Gastroesophageal sphincter (tissue), 4 donors: ENCODE data around the gene BARHL2. TPM values are rescaled to one million over a fixed set of nuclear protein-coding genes. Genes with fewer than 3 reads are reported as not detected.

Experiments used
- ATAC-seq: fragments of 150-250 bp; one replicate; pipeline ENCODE4 v1.9.1; 2016; ENCODE audit warnings: mild to moderate bottlenecking, moderate library complexity
- H3K27ac ChIP-seq, 4 donors: fragments of 200-600 bp; sonication (generic) in 3 of 4; 1 replicate in 3 of 4; 2 replicates in 1 of 4; pipeline ENCODE4 v1.5.1; 2016 to 2019
- H3K27me3 ChIP-seq: fragments of 200-600 bp; sonication (generic); one replicate; pipeline ENCODE4 v1.5.1; 2019
- H3K36me3 ChIP-seq, 2 donors: fragments of 200-600 bp; sonication (generic); one replicate each; pipeline ENCODE4 v1.5.1; 2019; ENCODE audit warnings: control low read depth in 1 of 2
- H3K4me1 ChIP-seq, 3 donors: fragments of 200-600 bp; sonication (generic); 1 replicate in 2 of 3; 2 replicates in 1 of 3; pipeline ENCODE4 v1.5.1; 2016 to 2019; ENCODE audit warnings: control low read depth in 2 of 3
- H3K4me3 ChIP-seq, 2 donors: fragments of 200-600 bp; sonication (generic); one replicate each; pipeline ENCODE4 v1.5.1; 2019; ENCODE audit warnings: mild to moderate bottlenecking in 1 of 2, moderate library complexity in 1 of 2
- H3K9me3 ChIP-seq, 3 donors: fragments of 200-600 bp; sonication (generic); one replicate each; pipeline ENCODE4 v1.5.1; 2017 to 2019; ENCODE audit warnings: control low read depth in 2 of 3
- EP300 ChIP-seq: sonication (generic); formaldehyde crosslinking; IDR thresholded peaks from one replicate; pipeline ENCODE4 v1.6.1; 2017; ENCODE audit warnings: antibody characterized with exemption, mild to moderate bottlenecking
- POLR2A ChIP-seq, 2 donors: fragments of 450-650 bp; IDR thresholded peaks; one replicate each; pipeline ENCODE4 v1.6.1; 2017; ENCODE audit warnings: antibody characterized with exemption in 2 of 2, mild to moderate bottlenecking in 2 of 2, moderate library complexity in 1 of 2
- POLR2AphosphoS5 ChIP-seq: sonication (generic); formaldehyde crosslinking; IDR thresholded peaks from one replicate; pipeline ENCODE4 v1.6.1; 2017; ENCODE audit warnings: antibody characterized with exemption
- WGBS, 2 donors: methylation state at CpG; one replicate each; pipeline ENCODE4 v1.1.5; 2018; ENCODE audit warnings: low coverage in 1 of 2; 5-methylcytosine and 5-hydroxymethylcytosine counted together
- total RNA-seq, 4 donors: library from RNA; depleted of rRNA; stranded (reverse); fragments of >200 nt; gene quantifications; one replicate each; pipeline ENCODE4 v1.1.0, GENCODE V29; 2016
- TF ChIP-seq, protein P1 (sequence below), 4 experiments: fragments of 200-600 bp in 2 of 4; fragments of 450-650 bp in 2 of 4; sonication (generic) in 1 of 4; IDR thresholded peaks; one replicate each; pipeline ENCODE4 v1.5.1; 2017 to 2019; ENCODE audit warnings: antibody characterized with exemption in 4 of 4, mild to moderate bottlenecking in 2 of 4, moderate library complexity in 2 of 4

BARHL2 gene
- total RNA-seq, 4 donors from 2014 or later: not detected

DNA sequence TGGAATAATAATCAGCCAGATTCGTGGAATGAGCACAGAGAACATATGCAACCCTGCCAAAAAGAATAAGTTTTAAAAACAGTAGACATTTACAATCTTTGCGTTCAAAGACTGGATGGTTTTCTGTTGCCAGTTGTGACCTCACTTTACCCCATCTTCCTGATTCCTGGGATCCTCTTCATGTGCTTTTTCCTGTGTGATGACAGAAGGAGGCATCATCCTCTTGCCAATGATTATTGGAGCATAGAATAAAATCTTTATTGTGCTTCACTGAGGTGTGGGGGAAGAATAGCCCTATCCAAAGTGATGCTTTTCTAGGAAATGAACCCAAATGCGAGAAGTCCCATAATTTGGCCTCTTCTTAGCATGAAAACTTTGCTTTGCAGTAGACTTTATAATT, 15.0 kb upstream of the BARHL2 start:
- no peak for ATAC-seq
- H3K27me3 ChIP-seq: peaks cover 79% of the 10 kb centered on the region

DNA sequence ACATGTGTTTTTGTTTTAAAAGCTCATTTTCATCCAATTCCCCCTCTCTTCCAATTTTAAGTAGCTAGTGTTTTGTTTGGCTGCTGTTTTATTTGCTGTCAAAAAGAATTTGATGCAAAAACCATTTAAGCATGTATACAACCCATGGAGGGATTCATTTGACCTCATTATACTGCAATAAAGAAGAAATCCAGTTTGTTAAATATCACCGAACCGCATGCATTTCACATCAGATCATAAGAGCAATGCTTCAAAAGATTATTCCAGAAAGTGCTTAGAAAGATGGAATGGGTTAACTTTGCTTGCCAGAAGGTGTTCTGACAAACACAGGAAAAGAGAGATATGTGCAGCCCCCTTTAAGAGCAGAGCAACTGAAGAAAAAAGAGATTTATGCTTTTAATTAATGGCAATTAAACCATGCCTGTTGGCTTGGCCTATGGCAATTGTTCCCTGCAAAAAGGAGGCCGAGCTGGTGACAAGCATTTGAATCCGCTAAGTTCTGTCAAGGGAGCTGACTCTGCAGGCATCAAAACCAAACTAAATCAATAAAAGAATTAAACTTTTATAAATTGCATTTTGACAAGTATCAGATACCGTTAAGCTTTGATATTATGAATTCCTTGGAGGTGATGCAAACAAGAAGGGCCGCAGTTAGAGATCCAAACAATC, 14.4 kb upstream of the BARHL2 start:
- Histone ChIP-seq H3K36me3 (no peaks in the 10 kb centered on the region), H3K9me3 (peaks cover 0 to 16% (median 0%) of the 10 kb centered on the region in 3 donors), H3K27me3 (peaks cover 86% of the 10 kb centered on the region), H3K27ac (no peak overlapping the region), H3K4me3 (no peak overlapping the region), H3K4me1 (peaks cover 0 to 29% (median 4%) of the 10 kb centered on the region in 3 donors)
- ATAC-seq: no peak
- TF ChIP-seq EP300 (no peak), POLR2A (IDR thresholded peaks at IDR 0.05) (no peak), POLR2AphosphoS5 (no peak)
- TF ChIP-seq, protein P1, sequence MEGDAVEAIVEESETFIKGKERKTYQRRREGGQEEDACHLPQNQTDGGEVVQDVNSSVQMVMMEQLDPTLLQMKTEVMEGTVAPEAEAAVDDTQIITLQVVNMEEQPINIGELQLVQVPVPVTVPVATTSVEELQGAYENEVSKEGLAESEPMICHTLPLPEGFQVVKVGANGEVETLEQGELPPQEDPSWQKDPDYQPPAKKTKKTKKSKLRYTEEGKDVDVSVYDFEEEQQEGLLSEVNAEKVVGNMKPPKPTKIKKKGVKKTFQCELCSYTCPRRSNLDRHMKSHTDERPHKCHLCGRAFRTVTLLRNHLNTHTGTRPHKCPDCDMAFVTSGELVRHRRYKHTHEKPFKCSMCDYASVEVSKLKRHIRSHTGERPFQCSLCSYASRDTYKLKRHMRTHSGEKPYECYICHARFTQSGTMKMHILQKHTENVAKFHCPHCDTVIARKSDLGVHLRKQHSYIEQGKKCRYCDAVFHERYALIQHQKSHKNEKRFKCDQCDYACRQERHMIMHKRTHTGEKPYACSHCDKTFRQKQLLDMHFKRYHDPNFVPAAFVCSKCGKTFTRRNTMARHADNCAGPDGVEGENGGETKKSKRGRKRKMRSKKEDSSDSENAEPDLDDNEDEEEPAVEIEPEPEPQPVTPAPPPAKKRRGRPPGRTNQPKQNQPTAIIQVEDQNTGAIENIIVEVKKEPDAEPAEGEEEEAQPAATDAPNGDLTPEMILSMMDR (IDR thresholded peaks at IDR 0.05): no peak
- WGBS, 2 donors: 31 to 55% methylated on average over 5 to 6 of the region's 6 CpGs

More for the DNA sequence above, 15.0 kb upstream of the BARHL2 start:
- Histone ChIP-seq H3K4me3 (no peak overlapping the region), H3K36me3 (no peaks in the 10 kb centered on the region), H3K27ac (no peak overlapping the region), H3K9me3 (peaks cover 0 to 9% (median 0%) of the 10 kb centered on the region in 3 donors), H3K4me1 (peaks cover 0 to 22% (median 4%) of the 10 kb centered on the region in 3 donors)
- TF ChIP-seq, protein P1 (IDR thresholded peaks at IDR 0.05): no peak
- no peak for TF ChIP-seq EP300
- no peak for TF ChIP-seq POLR2AphosphoS5
- no peak for TF ChIP-seq POLR2A (IDR thresholded peaks at IDR 0.05)
- WGBS, 2 donors: 46 to 47% methylated on average over 3 of the region's 3 CpGs

DNA sequence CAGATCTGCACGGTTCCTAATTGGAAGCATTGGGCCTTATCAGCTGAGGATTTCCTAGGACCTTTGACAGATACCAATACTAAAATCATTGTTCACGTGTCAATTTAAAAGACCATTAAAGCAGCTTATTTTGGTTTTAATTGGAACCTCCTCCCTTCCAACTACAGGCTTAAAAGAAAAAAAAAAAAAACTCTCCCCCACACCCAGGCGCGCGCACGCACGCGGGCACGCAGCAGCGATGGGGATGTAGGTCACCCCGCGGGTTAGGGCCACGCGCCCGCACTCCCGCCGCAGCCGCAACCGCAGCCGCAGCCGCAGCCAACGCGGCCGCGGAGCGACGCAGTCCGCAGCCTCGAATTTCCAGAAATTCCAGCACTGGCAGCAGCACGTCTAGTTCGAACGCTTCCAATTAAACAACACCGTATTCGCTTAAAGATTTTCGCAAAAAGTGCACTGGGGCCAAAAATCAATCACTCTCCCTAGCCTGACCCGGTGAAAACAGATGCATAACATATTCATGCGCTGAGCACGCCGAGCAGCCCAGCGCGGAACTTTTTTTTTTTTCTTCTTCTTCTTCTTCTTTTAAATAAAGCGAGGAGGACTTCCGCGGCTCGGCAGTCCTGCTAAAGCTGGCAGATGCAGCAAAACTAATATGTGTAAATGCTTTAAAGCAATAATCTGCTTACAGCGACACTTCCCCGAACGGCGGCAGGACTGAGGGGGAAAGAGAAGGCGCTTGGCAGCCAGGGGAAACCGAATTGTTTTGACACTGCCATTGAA, 13.3 kb upstream of the BARHL2 start:
- Histone ChIP-seq H3K4me1 (peaks cover 0 to 40% (median 11%) of the 10 kb centered on the region in 3 donors), H3K9me3 (peaks cover 0 to 16% (median 0%) of the 10 kb centered on the region in 3 donors), H3K36me3 (no peaks in the 10 kb centered on the region), H3K27ac (no peak overlapping the region), H3K27me3 (peaks cover 87% of the 10 kb centered on the region), H3K4me3 (peak overlapping the region in 1 of 2 donors; percentile 25)
- no peak for ATAC-seq
- no peak for TF ChIP-seq EP300
- TF ChIP-seq, protein P1 (IDR thresholded peaks at IDR 0.05): no peak
- no peak for TF ChIP-seq POLR2A (IDR thresholded peaks at IDR 0.05)
- TF ChIP-seq POLR2AphosphoS5: no peak
- WGBS, 2 donors: 2 to 4% methylated on average over 28 to 35 of the region's 51 CpGs

DNA sequence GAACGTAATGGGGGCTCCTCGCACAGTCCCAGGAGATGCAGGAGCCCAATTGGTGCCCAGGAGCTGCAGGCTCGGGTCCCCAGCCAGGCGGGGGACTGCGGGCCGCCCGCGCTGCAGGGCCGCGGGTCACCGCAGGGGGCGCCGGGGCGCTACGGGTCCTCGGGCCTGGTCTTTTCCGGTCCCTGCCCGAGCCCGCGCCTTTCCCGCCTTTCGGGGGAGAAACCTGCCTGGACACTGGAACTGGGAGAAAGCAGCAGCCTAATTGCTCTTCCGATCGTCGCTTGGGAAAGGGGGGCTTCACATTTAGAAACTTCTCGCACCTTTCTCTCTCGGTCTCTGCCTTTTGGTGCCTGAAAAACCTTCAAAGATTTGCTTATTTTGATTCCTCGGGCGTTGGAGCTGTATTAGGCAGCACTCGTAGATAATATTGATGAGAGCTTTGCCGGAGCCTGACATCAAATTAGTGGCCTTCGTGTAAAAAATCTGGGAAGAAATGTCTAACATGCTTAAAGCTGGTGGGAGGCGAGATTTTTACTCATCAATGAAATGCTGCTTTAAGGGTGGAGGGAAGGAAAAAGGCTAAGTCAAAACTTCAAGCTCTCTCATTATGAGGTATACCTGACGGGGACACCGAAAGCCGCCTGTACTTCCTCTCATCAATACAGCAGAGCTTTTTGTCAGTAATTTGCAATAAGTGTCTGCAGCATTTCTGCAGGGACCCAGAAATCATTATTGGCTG, 12.6 kb upstream of the BARHL2 start:
- H3K27me3 ChIP-seq: peaks cover 95% of the 10 kb centered on the region
- no peak overlapping the region for H3K27ac ChIP-seq
- peaks cover 0 to 47% (median 18%) of the 10 kb centered on the region in 3 donors for H3K4me1 ChIP-seq
- H3K9me3 ChIP-seq: peaks cover 0 to 16% (median 0%) of the 10 kb centered on the region in 3 donors
- ATAC-seq: no peak
- WGBS, 2 donors: 20 to 21% methylated on average over 12 to 16 of the region's 36 CpGs
- H3K36me3 ChIP-seq: no peaks in the 10 kb centered on the region
- no peak overlapping the region for H3K4me3 ChIP-seq
- TF ChIP-seq EP300 (no peak), POLR2AphosphoS5 (no peak), POLR2A (IDR thresholded peaks at IDR 0.05) (no peak)
- TF ChIP-seq, protein P1 (IDR thresholded peaks at IDR 0.05): peak in 2 of 4 experiments; percentile 17 to 42
